Trophoblast cell (in vitro differentiated cells and primary cell): ENCODE data around the gene GABRG2.

Experiments
- DNase-seq, 2 donors: peaks; one replicate each; pipeline ENCODE4 v3.0.0-alpha.2; 2016
- H2AFZ ChIP-seq: 2 replicates; pipeline ENCODE4 v1.6.1; 2013; ENCODE audit warnings: low read length, moderate library complexity, mild to moderate bottlenecking; ENCODE audit not compliant: insufficient read depth, poor library complexity
- H2AK5ac ChIP-seq: 2 replicates; pipeline ENCODE4 v1.6.1; 2013; ENCODE audit warnings: mild to moderate bottlenecking, low read length
- H2BK120ac ChIP-seq: 2 replicates; pipeline ENCODE4 v1.6.1; 2013; ENCODE audit warnings: low read length, mild to moderate bottlenecking, moderate library complexity; ENCODE audit not compliant: insufficient read depth, poor library complexity
- H2BK12ac ChIP-seq: 2 replicates; pipeline ENCODE4 v1.6.1; 2013; ENCODE audit warnings: mild to moderate bottlenecking, low read length, moderate library complexity
- H2BK5ac ChIP-seq: 2 replicates; pipeline ENCODE4 v1.6.1; 2013; ENCODE audit warnings: low read length, low read depth, moderate library complexity, mild to moderate bottlenecking; ENCODE audit not compliant: poor library complexity
- H3K14ac ChIP-seq: 2 replicates; pipeline ENCODE4 v1.6.1; 2013; ENCODE audit warnings: mild to moderate bottlenecking, low read length
- H3K18ac ChIP-seq: 2 replicates; pipeline ENCODE4 v1.6.1; 2013; ENCODE audit warnings: mild to moderate bottlenecking, low read length
- H3K23ac ChIP-seq: 2 replicates; pipeline ENCODE4 v1.6.1; 2013; ENCODE audit warnings: low read length
- H3K27ac ChIP-seq: 2 replicates; pipeline ENCODE4 v1.5.1; 2013; ENCODE audit warnings: low read depth, mild to moderate bottlenecking, inconsistent platforms, low read length, moderate library complexity
- H3K27me3 ChIP-seq: 2 replicates; pipeline ENCODE4 v1.6.1; 2013; ENCODE audit warnings: inconsistent platforms, mild to moderate bottlenecking, low read length, moderate library complexity; ENCODE audit not compliant: insufficient read depth
- H3K36me3 ChIP-seq, 2 experiments: 1 replicate in 1 of 2; 2 replicates in 1 of 2; pipeline ENCODE4 v1.6.1; 2013; ENCODE audit warnings: low read length in 2 of 2, mild to moderate bottlenecking in 2 of 2, moderate library complexity in 1 of 2; ENCODE audit not compliant: insufficient read depth in 2 of 2, control insufficient read depth in 1 of 2
- H3K4ac ChIP-seq: 2 replicates; pipeline ENCODE4 v1.6.1; 2013; ENCODE audit warnings: low read depth, mild to moderate bottlenecking, low read length, moderate library complexity
- H3K4me1 ChIP-seq, 2 experiments: 1 replicate in 1 of 2; 2 replicates in 1 of 2; pipeline ENCODE4 v1.6.1; 2013; ENCODE audit warnings: low read length in 2 of 2, mild to moderate bottlenecking in 2 of 2, moderate library complexity in 1 of 2; ENCODE audit not compliant: insufficient read depth in 2 of 2, control insufficient read depth in 1 of 2
- H3K4me2 ChIP-seq: 2 replicates; pipeline ENCODE4 v1.6.1; 2013; ENCODE audit warnings: inconsistent platforms, mild to moderate bottlenecking, low read length, moderate library complexity
- H3K4me3 ChIP-seq: 2 replicates; pipeline ENCODE4 v1.5.1; 2013; ENCODE audit warnings: mild to moderate bottlenecking, low read depth, low read length, inconsistent platforms
- H3K79me1 ChIP-seq: one replicate; pipeline ENCODE4 v1.6.1; 2013; ENCODE audit warnings: low read length
- H3K79me2 ChIP-seq: 2 replicates; pipeline ENCODE4 v1.6.1; 2013; ENCODE audit warnings: low read length, mild to moderate bottlenecking; ENCODE audit not compliant: control insufficient read depth, insufficient read depth, poor library complexity
- H3K9ac ChIP-seq: 2 replicates; pipeline ENCODE4 v1.6.1; 2013; ENCODE audit warnings: mild to moderate bottlenecking, low read length
- H3K9me3 ChIP-seq: 2 replicates; pipeline ENCODE4 v1.6.1; 2013; ENCODE audit warnings: low read depth, mild to moderate bottlenecking, control low read depth, inconsistent platforms, low read length; ENCODE audit not compliant: insufficient read depth
- H4K12ac ChIP-seq: 2 replicates; pipeline ENCODE4 v1.6.1; 2013; ENCODE audit warnings: low read depth, mild to moderate bottlenecking, low read length, moderate library complexity
- H4K8ac ChIP-seq: 2 replicates; pipeline ENCODE4 v1.6.1; 2013; ENCODE audit warnings: low read depth, mild to moderate bottlenecking, low read length, moderate library complexity
- H4K91ac ChIP-seq: one replicate; pipeline ENCODE4 v1.6.1; 2013; ENCODE audit warnings: low read depth, mild to moderate bottlenecking, low read length, moderate library complexity
- WGBS: extraction: QIAGEN DNeasy Blood & Tissue Kit; methylation state at CpG from one replicate; pipeline ENCODE4 v1.1.7; 2013; ENCODE audit warnings: missing lambda C conversion rate; ENCODE audit not compliant: insufficient read length, insufficient coverage; ENCODE audit errors: extremely low coverage; 5-methylcytosine and 5-hydroxymethylcytosine counted together

Gene GABRG2

GRCh38 chr5:162139190-162139589, 71.6 kb downstream of the GABRG2 start:
- no peak for DNase-seq
- Histone ChIP-seq H4K91ac (no peak overlapping the region), H3K79me1 (no peaks in the 10 kb centered on the region), H3K4me3 (no peak overlapping the region), H3K4ac (no peak overlapping the region), H3K14ac (no peak overlapping the region), H3K4me2 (no peak overlapping the region), H4K8ac (no peak overlapping the region), H3K36me3 (no peaks in the 10 kb centered on the region), H2BK12ac (no peak overlapping the region), H2AFZ (no peak overlapping the region), H3K79me2 (no peaks in the 10 kb centered on the region), H3K9me3 (no peaks in the 10 kb centered on the region), H2AK5ac (no peak overlapping the region), H3K9ac (no peak overlapping the region), H3K4me1 (no peaks in the 10 kb centered on the region), H3K18ac (no peak overlapping the region), H2BK5ac (no peak overlapping the region), H3K27ac (no peak overlapping the region), H4K12ac (no peak overlapping the region), H2BK120ac (no peak overlapping the region), H3K23ac (no peak overlapping the region), H3K27me3 (no peaks in the 10 kb centered on the region)
- whole genome bisulfite sequencing, result no CpG with 5 or more reads among the region's 3 CpGs

DNA sequence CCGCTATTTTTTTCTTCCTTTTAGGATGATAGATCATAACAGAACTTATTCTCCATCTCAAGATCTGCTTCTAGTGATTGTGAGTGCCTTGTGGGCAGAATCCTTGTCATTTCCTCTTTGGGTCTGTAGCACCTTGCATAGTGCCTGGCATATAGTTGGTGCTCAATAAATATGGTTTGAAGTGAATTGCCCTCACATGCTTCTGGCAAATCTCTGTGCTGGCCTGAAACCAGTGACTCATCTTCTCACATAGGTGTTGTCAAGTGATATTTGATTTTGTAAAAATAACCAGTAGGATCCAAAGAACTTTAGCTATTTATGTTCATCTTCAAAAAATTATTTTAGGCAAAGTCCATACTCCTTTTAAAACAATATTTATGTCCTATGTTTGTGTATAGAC, 86.7 kb downstream of the GABRG2 start:
- Histone ChIP-seq H4K91ac (no peak overlapping the region), H3K79me2 (no peaks in the 10 kb centered on the region), H2AFZ (no peak overlapping the region), H3K23ac (no peak overlapping the region), H2BK120ac (no peak overlapping the region), H3K9ac (no peak overlapping the region), H3K4me3 (no peak overlapping the region), H4K8ac (no peak overlapping the region), H4K12ac (no peak overlapping the region), H3K27me3 (no peaks in the 10 kb centered on the region), H3K4ac (no peak overlapping the region), H3K14ac (no peak overlapping the region), H3K4me1 (no peaks in the 10 kb centered on the region), H3K18ac (no peak overlapping the region), H2BK12ac (no peak overlapping the region), H3K27ac (no peak overlapping the region), H2BK5ac (no peak overlapping the region), H3K9me3 (no peaks in the 10 kb centered on the region), H3K79me1 (no peaks in the 10 kb centered on the region), H3K4me2 (no peak overlapping the region), H2AK5ac (no peak overlapping the region), H3K36me3 (no peaks in the 10 kb centered on the region)
- DNase-seq, result no peak
- WGBS, result no CpG with 5 or more reads among the region's 1 CpG

GRCh38 chr5:162160401-162160800, 92.8 kb downstream of the GABRG2 start:
- no peaks in the 10 kb centered on the region for H3K4me1 ChIP-seq
- H3K79me1 ChIP-seq, result no peaks in the 10 kb centered on the region
- no peak overlapping the region for H3K23ac ChIP-seq
- no peak overlapping the region for H2BK120ac ChIP-seq
- no peak overlapping the region for H2AK5ac ChIP-seq
- no CpG with 5 or more reads among the region's 2 CpGs for WGBS
- no peak overlapping the region for H3K27ac ChIP-seq
- no peaks in the 10 kb centered on the region for H3K27me3 ChIP-seq
- no peak for DNase-seq
- H2AFZ ChIP-seq, result no peak overlapping the region
- no peak overlapping the region for H3K18ac ChIP-seq
- no peak overlapping the region for H3K4ac ChIP-seq
- no peak overlapping the region for H3K14ac ChIP-seq
- no peak overlapping the region for H2BK5ac ChIP-seq
- no peaks in the 10 kb centered on the region for H3K9me3 ChIP-seq
- H4K91ac ChIP-seq, result no peak overlapping the region
- no peak overlapping the region for H2BK12ac ChIP-seq
- no peak overlapping the region for H3K4me3 ChIP-seq
- no peak overlapping the region for H3K9ac ChIP-seq
- no peak overlapping the region for H3K4me2 ChIP-seq
- no peaks in the 10 kb centered on the region for H3K79me2 ChIP-seq
- H3K36me3 ChIP-seq, result no peaks in the 10 kb centered on the region
- H4K8ac ChIP-seq, result no peak overlapping the region
- H4K12ac ChIP-seq, result no peak overlapping the region

DNA sequence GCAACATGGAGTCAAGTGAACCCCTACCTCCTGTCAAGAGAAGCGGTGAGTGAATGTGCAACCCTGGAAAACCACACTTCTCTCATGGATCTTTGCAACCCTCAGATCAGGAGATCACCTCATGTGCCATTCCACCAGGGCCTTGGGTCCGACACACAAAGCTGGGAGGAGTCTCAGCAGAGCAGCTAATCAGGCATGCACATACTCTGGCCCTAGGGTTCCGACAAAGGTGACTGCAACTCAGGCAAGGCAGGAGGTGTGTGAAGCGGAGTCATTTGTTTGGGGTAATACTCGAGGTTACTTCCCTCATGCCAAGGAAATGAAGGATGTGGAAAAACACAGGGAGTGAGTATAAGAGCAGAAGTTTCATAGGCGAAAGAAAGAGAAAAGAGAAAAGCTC, 96.1 kb downstream of the GABRG2 start:
- Histone ChIP-seq H2AK5ac (no peak overlapping the region), H3K27me3 (no peaks in the 10 kb centered on the region), H3K14ac (no peak overlapping the region), H3K4me1 (no peaks in the 10 kb centered on the region), H4K8ac (no peak overlapping the region), H3K9me3 (no peaks in the 10 kb centered on the region), H3K79me2 (no peaks in the 10 kb centered on the region), H3K27ac (no peak overlapping the region), H2BK12ac (no peak overlapping the region), H3K23ac (no peak overlapping the region), H4K91ac (no peak overlapping the region), H3K4ac (no peak overlapping the region), H3K79me1 (no peaks in the 10 kb centered on the region), H3K4me3 (no peak overlapping the region), H2BK5ac (no peak overlapping the region), H3K4me2 (no peak overlapping the region), H2BK120ac (no peak overlapping the region), H3K9ac (no peak overlapping the region), H2AFZ (no peak overlapping the region), H4K12ac (no peak overlapping the region), H3K18ac (no peak overlapping the region), H3K36me3 (no peaks in the 10 kb centered on the region)
- WGBS, result no CpG with 5 or more reads among the region's 6 CpGs
- DNase-seq, result no peak
